Measurements from ENCODE around the gene ROBO1. TPM values are rescaled to one million over a fixed set of nuclear protein-coding genes. Genes with fewer than 3 reads are reported as not detected.

The ROBO1 gene
- total and polyA plus RNA-seq, 2 donors (not counting 1 experiment from before 2014, with no cell fraction given) = 0.27 to 3.2 TPM

- Mint-ChIP-seq H3K27me3 (no peaks in the 10 kb centered on the region), H3K4me1 (no peaks in the 10 kb centered on the region), H3K9me3 (ENCODE audit: insufficient read depth) (peaks cover 3% of the 10 kb centered on the region), H3K27ac (no peak overlapping the region), H3K4me3 (no peak overlapping the region)
- no peak overlapping the region for H3K9ac ChIP-seq (ENCODE audit: low read length)
- intact Hi-C loops (cut with micrococcal nuclease) = no loop called here
- H3K4me3 ChIP-seq (ENCODE audit: control extremely low read depth in 1 of 5, extremely low read depth in 1 of 5, insufficient read depth in 1 of 5, low read depth in 2 of 5, low read length in 4 of 5) = no peak overlapping the region
- H3K27me3 ChIP-seq (replicated peaks in 1 of 4; ENCODE audit: control extremely low read depth in 1 of 4, control insufficient read depth in 3 of 4, insufficient read depth in 4 of 4, low read length in 3 of 4) = no peaks in the 10 kb centered on the region
- H3K4me2 ChIP-seq (replicated peaks; ENCODE audit: low read depth, low read length, poor library complexity, severe bottlenecking) = no peak overlapping the region
- no peaks in the 10 kb centered on the region for H3K9me3 ChIP-seq (ENCODE audit: control extremely low read depth in 1 of 3, control insufficient read depth in 2 of 3, insufficient read depth in 1 of 3, low read length in 2 of 3)
- no peak for DNase-seq
- no peaks in the 10 kb centered on the region for H3K36me3 ChIP-seq (replicated peaks in 1 of 2; ENCODE audit: control extremely low read depth in 1 of 2, control insufficient read depth in 1 of 2, extremely low read depth in 1 of 2, insufficient read depth in 2 of 2, low read length in 1 of 2)
- H3K4me1 ChIP-seq (ENCODE audit: control insufficient read depth in 2 of 2, insufficient read depth in 2 of 2, low read length in 2 of 2) = no peaks in the 10 kb centered on the region
- H3K27ac ChIP-seq (ENCODE audit: low read length in 2 of 2) = no peak overlapping the region
- no peaks in the 10 kb centered on the region for H3K79me2 ChIP-seq (ENCODE audit: control insufficient read depth, insufficient read depth, low read length)
- no peak overlapping the region for H2AFZ ChIP-seq (ENCODE audit: insufficient read depth, low read depth, low read length, poor library complexity, severe bottlenecking)
- H4K20me1 ChIP-seq (ENCODE audit: control insufficient read depth, insufficient read depth, low read length, poor library complexity, severe bottlenecking) = no peaks in the 10 kb centered on the region
- CTCF ChIA-PET = no interaction called here
- no peak for ATAC-seq (ENCODE audit: low read depth)
- no CpG with 5 or more reads among the region's 3 CpGs for WGBS (ENCODE audit: insufficient coverage)
- POLR2A ChIA-PET = no interaction called here
- no peak for TF ChIP-seq EZH2 (IDR thresholded peaks at IDR 0.05; ENCODE audit: borderline replicate concordance, insufficient read depth, low read depth, low read length, poor library complexity, severe bottlenecking)
- TF ChIP-seq CTCF (IDR thresholded peaks at IDR 0.05) = no peak
Measured at GRCh38 chr3:78604341-78604740, 1163.5 kb downstream of the ROBO1 start.

- CTCF ChIA-PET = no interaction called here
Measured at GRCh38 chr3:78601249-78601648, 1166.5 kb downstream of the ROBO1 start.

More at GRCh38 chr3:78601249-78601648, 1166.5 kb downstream of the ROBO1 start:
- no peak overlapping the region for H3K4me3 Mint-ChIP-seq
- no peak for ATAC-seq (ENCODE audit: low read depth)
- no peaks in the 10 kb centered on the region for H3K4me1 Mint-ChIP-seq
- Histone ChIP-seq H3K27me3 (replicated peaks in 1 of 4; ENCODE audit: control extremely low read depth in 1 of 4, control insufficient read depth in 3 of 4, insufficient read depth in 4 of 4, low read length in 3 of 4) (no peaks in the 10 kb centered on the region), H3K36me3 (replicated peaks in 1 of 2; ENCODE audit: control extremely low read depth in 1 of 2, control insufficient read depth in 1 of 2, extremely low read depth in 1 of 2, insufficient read depth in 2 of 2, low read length in 1 of 2) (no peaks in the 10 kb centered on the region), H3K27ac (ENCODE audit: low read length in 2 of 2) (no peak overlapping the region), H3K4me1 (ENCODE audit: control insufficient read depth in 2 of 2, insufficient read depth in 2 of 2, low read length in 2 of 2) (no peaks in the 10 kb centered on the region), H2AFZ (ENCODE audit: insufficient read depth, low read depth, low read length, poor library complexity, severe bottlenecking) (no peak overlapping the region), H3K9me3 (ENCODE audit: control extremely low read depth in 1 of 3, control insufficient read depth in 2 of 3, insufficient read depth in 1 of 3, low read length in 2 of 3) (no peaks in the 10 kb centered on the region), H3K9ac (ENCODE audit: low read length) (no peak overlapping the region), H3K79me2 (ENCODE audit: control insufficient read depth, insufficient read depth, low read length) (no peaks in the 10 kb centered on the region), H4K20me1 (ENCODE audit: control insufficient read depth, insufficient read depth, low read length, poor library complexity, severe bottlenecking) (no peaks in the 10 kb centered on the region), H3K4me3 (ENCODE audit: control extremely low read depth in 1 of 5, extremely low read depth in 1 of 5, insufficient read depth in 1 of 5, low read depth in 2 of 5, low read length in 4 of 5) (no peak overlapping the region), H3K4me2 (replicated peaks; ENCODE audit: low read depth, low read length, poor library complexity, severe bottlenecking) (no peak overlapping the region)
- no peaks in the 10 kb centered on the region for H3K27me3 Mint-ChIP-seq
- no peaks in the 10 kb centered on the region for H3K9me3 Mint-ChIP-seq (ENCODE audit: insufficient read depth)
- intact Hi-C loops (cut with micrococcal nuclease) = no loop called here
- TF ChIP-seq CTCF (IDR thresholded peaks at IDR 0.05) (no peak), EZH2 (IDR thresholded peaks at IDR 0.05; ENCODE audit: borderline replicate concordance, insufficient read depth, low read depth, low read length, poor library complexity, severe bottlenecking) (no peak)
- no peak for DNase-seq
- POLR2A ChIA-PET = no interaction called here
- no peak overlapping the region for H3K27ac Mint-ChIP-seq
- 90% methylated on average over 2 of the region's 2 CpGs for WGBS (ENCODE audit: insufficient coverage)

All from B cell (primary cell).